ENCODE measurements around the gene SHISAL1.

Gene SHISAL1

DNA sequence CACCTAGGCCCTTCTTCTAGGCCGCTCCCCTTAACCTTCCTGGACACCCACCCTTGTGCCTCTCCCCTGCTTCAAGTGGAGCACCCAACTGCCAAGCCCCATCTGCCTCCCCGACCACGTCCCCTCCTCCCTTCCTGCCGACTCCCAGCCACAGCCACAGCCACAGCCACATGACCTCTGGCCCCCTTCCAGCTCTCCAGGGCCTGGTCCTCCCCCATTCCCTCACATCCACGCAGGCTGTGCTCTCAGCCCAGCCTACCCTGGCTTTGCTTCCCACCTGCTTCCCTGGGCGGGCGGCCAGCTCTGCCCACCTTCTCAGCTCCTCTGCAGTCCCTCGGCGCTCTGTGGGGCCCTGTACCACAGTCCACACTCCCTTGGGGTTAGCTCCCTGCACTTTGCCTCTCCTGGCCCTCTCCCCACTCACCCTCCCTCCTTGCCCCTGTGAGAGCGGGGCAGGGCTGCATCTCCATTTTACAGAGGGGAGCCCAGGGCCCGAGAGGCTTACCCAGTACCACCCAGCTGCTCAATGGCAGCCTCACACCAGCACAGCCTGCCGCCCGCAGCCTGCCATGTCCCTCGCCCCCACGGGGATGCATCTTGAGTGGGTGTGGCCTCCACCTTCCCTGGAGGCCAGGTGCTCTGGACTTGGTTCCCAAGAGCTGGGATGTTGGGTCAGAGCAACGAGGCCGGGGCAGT lies 111.7 kb downstream of the SHISAL1 start:
- Histone ChIP-seq H3K4me3 (ENCODE audit: low read depth in 1 of 2, low read length in 2 of 2) (no peak overlapping the region), H3K27ac (ENCODE audit: low read length) (no peak overlapping the region), H3K36me3 (ENCODE audit: control insufficient read depth in 1 of 2, insufficient read depth in 2 of 2, low read length in 2 of 2) (no peaks in the 10 kb centered on the region), H3K27me3 (ENCODE audit: low read depth, low read length) (no peaks in the 10 kb centered on the region), H3K9me3 (ENCODE audit: control insufficient read depth in 1 of 2, low read length in 2 of 2) (no peaks in the 10 kb centered on the region), H3K4me1 (ENCODE audit: control insufficient read depth in 1 of 2, insufficient read depth in 2 of 2, low read length in 2 of 2) (peaks cover 0 to 8% of the 10 kb centered on the region in 2 donors)

DNA sequence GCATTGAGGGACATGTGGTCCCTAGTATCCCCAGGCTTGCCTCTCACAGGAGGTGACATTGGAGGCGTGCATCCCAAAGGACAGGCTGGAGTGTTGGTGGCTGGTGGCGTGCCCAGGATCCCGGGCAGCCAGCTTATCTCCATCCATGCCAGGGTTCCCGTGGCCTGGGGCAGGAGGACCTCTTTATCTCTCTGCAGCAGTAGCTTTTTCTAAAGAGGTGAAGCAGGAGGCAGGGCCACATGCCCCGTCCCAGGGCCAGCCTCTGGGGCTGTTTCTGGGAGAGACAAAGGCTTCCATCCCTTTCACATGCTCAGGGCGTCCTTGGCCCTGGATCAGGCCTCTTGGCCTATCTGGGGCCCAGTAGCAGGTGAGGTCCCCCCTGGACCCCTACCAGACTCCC lies 112.3 kb downstream of the SHISAL1 start:
- no peak overlapping the region for H3K27ac ChIP-seq (ENCODE audit: low read length)
- H3K9me3 ChIP-seq (ENCODE audit: control insufficient read depth in 1 of 2, low read length in 2 of 2), result no peaks in the 10 kb centered on the region
- peaks cover 0 to 8% of the 10 kb centered on the region in 2 donors for H3K4me1 ChIP-seq (ENCODE audit: control insufficient read depth in 1 of 2, insufficient read depth in 2 of 2, low read length in 2 of 2)

DNA sequence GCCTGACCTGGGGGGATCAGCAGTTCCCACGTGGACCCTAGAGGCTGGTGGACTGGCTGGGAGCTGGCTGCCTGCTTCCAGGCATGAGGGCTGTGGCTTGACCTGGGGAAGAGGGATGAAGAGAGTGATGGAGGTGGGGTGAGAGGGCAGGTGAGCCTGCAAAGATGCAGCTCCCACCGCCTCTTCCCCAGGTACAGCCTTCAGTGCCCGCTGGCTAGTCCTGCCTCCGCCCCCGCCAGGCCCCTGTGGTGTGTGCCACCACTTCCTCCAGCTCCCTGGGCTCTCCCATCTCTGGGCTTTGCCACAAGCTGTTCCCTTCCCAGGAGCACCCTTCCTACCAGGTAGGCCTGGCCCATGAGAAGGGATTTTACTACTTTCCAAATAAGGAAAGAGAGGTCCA lies 112.9 kb downstream of the SHISAL1 start:
- Histone ChIP-seq H3K9me3 (ENCODE audit: control insufficient read depth in 1 of 2, low read length in 2 of 2) (no peaks in the 10 kb centered on the region), H3K4me1 (ENCODE audit: control insufficient read depth in 1 of 2, insufficient read depth in 2 of 2, low read length in 2 of 2) (peaks cover 0 to 8% of the 10 kb centered on the region in 2 donors), H3K36me3 (ENCODE audit: control insufficient read depth in 1 of 2, insufficient read depth in 2 of 2, low read length in 2 of 2) (no peaks in the 10 kb centered on the region), H3K27ac (ENCODE audit: low read length) (no peak overlapping the region), H3K27me3 (ENCODE audit: low read depth, low read length) (no peaks in the 10 kb centered on the region), H3K4me3 (ENCODE audit: low read depth in 1 of 2, low read length in 2 of 2) (no peak overlapping the region)

More for the DNA sequence above, 112.3 kb downstream of the SHISAL1 start:
- Histone ChIP-seq H3K4me3 (ENCODE audit: low read depth in 1 of 2, low read length in 2 of 2) (no peak overlapping the region), H3K36me3 (ENCODE audit: control insufficient read depth in 1 of 2, insufficient read depth in 2 of 2, low read length in 2 of 2) (no peaks in the 10 kb centered on the region), H3K27me3 (ENCODE audit: low read depth, low read length) (no peaks in the 10 kb centered on the region)

DNA sequence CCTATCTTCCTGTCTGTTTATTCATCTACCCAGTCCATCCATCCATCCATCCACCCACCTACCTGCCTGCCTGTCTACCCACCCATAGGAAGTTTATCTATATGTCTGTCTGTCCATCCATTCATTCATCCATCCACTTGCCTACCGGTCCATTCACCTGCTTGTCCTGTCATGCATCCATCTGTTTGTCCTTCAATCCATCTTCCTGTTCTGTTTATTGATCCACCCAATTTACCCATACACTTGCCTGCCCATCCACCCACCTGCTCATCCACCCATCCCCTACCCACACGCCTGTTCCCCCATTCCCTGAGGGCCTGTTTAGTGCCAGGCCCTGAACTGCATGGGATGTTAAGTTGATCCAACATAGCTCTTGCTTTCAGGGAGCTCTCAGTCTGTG lies 113.6 kb downstream of the SHISAL1 start:
- no peaks in the 10 kb centered on the region for H3K36me3 ChIP-seq (ENCODE audit: control insufficient read depth in 1 of 2, insufficient read depth in 2 of 2, low read length in 2 of 2)
- H3K9me3 ChIP-seq (ENCODE audit: control insufficient read depth in 1 of 2, low read length in 2 of 2), result no peaks in the 10 kb centered on the region
- H3K4me3 ChIP-seq (ENCODE audit: low read depth in 1 of 2, low read length in 2 of 2), result no peak overlapping the region
- peaks cover 0 to 8% of the 10 kb centered on the region in 2 donors for H3K4me1 ChIP-seq (ENCODE audit: control insufficient read depth in 1 of 2, insufficient read depth in 2 of 2, low read length in 2 of 2)
- no peaks in the 10 kb centered on the region for H3K27me3 ChIP-seq (ENCODE audit: low read depth, low read length)
- H3K27ac ChIP-seq (ENCODE audit: low read length), result no peak overlapping the region

DNA sequence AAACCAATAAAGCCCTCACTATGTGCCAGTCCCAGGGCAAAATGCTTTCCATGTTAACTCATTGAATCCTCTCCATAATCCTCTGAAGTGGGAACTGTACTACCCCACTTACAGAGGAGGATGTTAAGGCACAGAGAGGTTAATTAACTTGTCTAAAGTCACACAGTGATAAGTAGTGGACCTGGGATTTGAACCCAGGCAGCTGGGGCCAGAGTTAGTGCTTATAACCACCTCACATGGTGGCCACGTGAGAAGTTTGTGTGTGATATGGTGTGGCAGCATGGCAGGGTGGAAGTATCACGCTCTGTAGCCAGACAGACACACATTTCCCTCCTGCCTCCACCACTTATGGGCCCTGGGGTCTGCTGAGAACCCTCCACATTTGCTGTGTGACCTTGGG lies 115.5 kb downstream of the SHISAL1 start:
- H3K4me3 ChIP-seq (ENCODE audit: low read depth in 1 of 2, low read length in 2 of 2), result no peak overlapping the region
- no peaks in the 10 kb centered on the region for H3K9me3 ChIP-seq (ENCODE audit: control insufficient read depth in 1 of 2, low read length in 2 of 2)
- no peaks in the 10 kb centered on the region for H3K27me3 ChIP-seq (ENCODE audit: low read depth, low read length)
- H3K4me1 ChIP-seq (ENCODE audit: control insufficient read depth in 1 of 2, insufficient read depth in 2 of 2, low read length in 2 of 2), result peaks cover 0 to 8% of the 10 kb centered on the region in 2 donors
- H3K36me3 ChIP-seq (ENCODE audit: control insufficient read depth in 1 of 2, insufficient read depth in 2 of 2, low read length in 2 of 2), result no peaks in the 10 kb centered on the region
- H3K27ac ChIP-seq (ENCODE audit: low read length), result no peak overlapping the region

DNA sequence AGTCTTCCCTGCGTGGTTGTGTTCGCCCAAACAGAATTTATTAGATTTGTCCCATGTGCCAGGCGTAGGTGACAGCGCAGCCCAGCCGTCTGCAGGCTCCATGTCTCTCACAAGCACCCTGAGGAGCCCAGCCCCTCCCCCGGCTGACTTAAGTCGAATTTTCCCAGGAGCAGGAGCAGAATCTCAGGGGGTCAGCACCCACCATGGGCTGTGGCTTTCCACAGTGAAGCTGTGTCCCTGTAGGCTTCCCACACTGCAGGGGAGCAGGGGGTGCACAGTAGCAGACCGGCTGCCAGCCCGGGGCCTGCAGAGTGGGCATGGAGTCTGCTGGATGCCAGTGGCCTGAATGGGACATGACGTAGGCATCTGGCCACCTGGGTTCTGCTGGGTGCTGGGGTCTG lies 116.0 kb downstream of the SHISAL1 start:
- Histone ChIP-seq H3K4me3 (ENCODE audit: low read depth in 1 of 2, low read length in 2 of 2) (no peak overlapping the region), H3K9me3 (ENCODE audit: control insufficient read depth in 1 of 2, low read length in 2 of 2) (no peaks in the 10 kb centered on the region), H3K27me3 (ENCODE audit: low read depth, low read length) (no peaks in the 10 kb centered on the region), H3K27ac (ENCODE audit: low read length) (no peak overlapping the region), H3K4me1 (ENCODE audit: control insufficient read depth in 1 of 2, insufficient read depth in 2 of 2, low read length in 2 of 2) (peaks cover 0 to 8% of the 10 kb centered on the region in 2 donors), H3K36me3 (ENCODE audit: control insufficient read depth in 1 of 2, insufficient read depth in 2 of 2, low read length in 2 of 2) (no peaks in the 10 kb centered on the region)

DNA sequence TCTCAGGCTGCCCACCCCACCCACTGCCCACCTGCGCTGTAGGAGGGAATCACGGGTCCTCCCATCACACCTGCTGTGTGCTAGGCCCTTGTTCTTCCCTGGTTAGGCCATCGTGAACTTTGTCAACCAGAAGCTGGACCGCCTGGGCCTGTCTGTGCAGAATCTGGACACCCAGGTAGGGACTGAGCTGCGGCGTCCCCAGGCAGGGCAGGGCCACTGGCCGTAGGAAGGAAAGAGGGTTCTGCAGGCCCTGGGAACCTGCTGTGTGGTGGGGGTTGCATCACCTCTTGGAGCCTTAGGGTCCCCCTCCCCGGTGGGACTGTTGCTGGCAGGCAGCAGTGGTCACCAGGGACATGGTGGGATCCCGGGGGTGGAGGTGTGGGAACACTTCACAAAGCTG lies 116.5 kb downstream of the SHISAL1 start:
- Histone ChIP-seq H3K27me3 (ENCODE audit: low read depth, low read length) (no peaks in the 10 kb centered on the region), H3K27ac (ENCODE audit: low read length) (no peak overlapping the region), H3K4me1 (ENCODE audit: control insufficient read depth in 1 of 2, insufficient read depth in 2 of 2, low read length in 2 of 2) (peaks cover 0 to 8% of the 10 kb centered on the region in 2 donors), H3K4me3 (ENCODE audit: low read depth in 1 of 2, low read length in 2 of 2) (no peak overlapping the region), H3K9me3 (ENCODE audit: control insufficient read depth in 1 of 2, low read length in 2 of 2) (no peaks in the 10 kb centered on the region), H3K36me3 (ENCODE audit: control insufficient read depth in 1 of 2, insufficient read depth in 2 of 2, low read length in 2 of 2) (no peaks in the 10 kb centered on the region)

DNA sequence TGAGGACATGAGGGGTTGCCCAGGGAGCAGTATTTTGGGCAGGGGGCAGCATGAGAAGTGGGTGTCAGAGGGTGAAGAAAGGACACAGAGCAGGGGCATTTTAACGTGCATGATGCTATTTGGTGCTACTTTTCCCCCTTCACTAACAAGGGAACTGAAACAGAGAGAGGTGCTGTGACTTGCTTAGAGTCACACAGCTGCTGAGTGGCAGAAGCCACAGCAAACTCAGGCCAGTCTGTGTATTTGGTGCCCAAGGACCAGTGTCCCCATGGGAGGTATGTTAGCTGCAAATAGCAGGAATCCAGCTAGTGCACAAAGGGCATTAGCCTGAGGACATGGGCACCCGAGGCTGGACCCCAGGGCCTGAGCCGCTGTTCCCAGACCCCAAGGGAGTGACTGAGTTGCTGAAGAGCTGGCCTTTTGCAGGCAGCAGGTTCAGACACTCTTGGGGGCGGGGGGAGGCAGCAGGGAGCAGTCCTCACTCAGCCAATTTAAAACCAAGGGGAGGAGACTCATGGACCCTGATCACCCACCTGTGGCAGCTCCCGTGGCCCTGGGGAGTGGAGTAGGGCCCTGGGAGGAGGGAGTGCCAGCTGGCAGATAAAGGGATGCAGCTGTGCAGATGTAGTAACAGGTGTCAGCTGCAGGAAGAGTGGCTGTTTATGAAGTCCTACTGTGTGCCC lies 117.4 kb downstream of the SHISAL1 start:
- Histone ChIP-seq H3K4me1 (ENCODE audit: control insufficient read depth in 1 of 2, insufficient read depth in 2 of 2, low read length in 2 of 2) (peaks cover 0 to 8% of the 10 kb centered on the region in 2 donors), H3K27ac (ENCODE audit: low read length) (no peak overlapping the region), H3K4me3 (ENCODE audit: low read depth in 1 of 2, low read length in 2 of 2) (no peak overlapping the region), H3K27me3 (ENCODE audit: low read depth, low read length) (no peaks in the 10 kb centered on the region), H3K36me3 (ENCODE audit: control insufficient read depth in 1 of 2, insufficient read depth in 2 of 2, low read length in 2 of 2) (no peaks in the 10 kb centered on the region), H3K9me3 (ENCODE audit: control insufficient read depth in 1 of 2, low read length in 2 of 2) (no peaks in the 10 kb centered on the region)

DNA sequence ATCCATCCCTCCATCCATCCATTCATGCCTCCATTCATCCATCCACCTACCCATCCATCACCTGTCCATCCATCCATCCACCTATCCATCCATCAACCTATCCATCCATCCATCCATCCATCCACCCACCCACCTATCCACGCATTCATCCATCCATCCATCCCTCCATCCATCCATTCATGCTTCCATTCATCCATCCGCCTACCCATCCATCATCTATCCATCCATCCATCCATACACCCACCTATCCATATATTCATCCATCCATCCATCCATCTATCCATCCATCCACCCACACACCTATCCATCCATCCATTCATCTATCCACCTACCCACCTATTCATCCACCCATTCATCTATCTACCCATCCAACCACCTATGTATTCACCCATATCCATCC lies 118.2 kb downstream of the SHISAL1 start:
- Histone ChIP-seq H3K4me3 (ENCODE audit: low read depth in 1 of 2, low read length in 2 of 2) (no peak overlapping the region), H3K36me3 (ENCODE audit: control insufficient read depth in 1 of 2, insufficient read depth in 2 of 2, low read length in 2 of 2) (no peaks in the 10 kb centered on the region), H3K9me3 (ENCODE audit: control insufficient read depth in 1 of 2, low read length in 2 of 2) (no peaks in the 10 kb centered on the region), H3K4me1 (ENCODE audit: control insufficient read depth in 1 of 2, insufficient read depth in 2 of 2, low read length in 2 of 2) (peaks cover 0 to 8% of the 10 kb centered on the region in 2 donors), H3K27ac (ENCODE audit: low read length) (no peak overlapping the region), H3K27me3 (ENCODE audit: low read depth, low read length) (no peaks in the 10 kb centered on the region)

Measured in muscle layer of duodenum (tissue), 2 donors.